GM12878 (cell line): Measurements from ENCODE around the gene TTLL6. TPM values are rescaled to one million over a fixed set of nuclear protein-coding genes. Genes with fewer than 3 reads are reported as not detected.
A peak's percentile ranks its signal among the peaks of the same experiment; 100 is the strongest.

ENCODE experiments used
- ATAC-seq: fragments of 200-7000 bp; cut with Tn5 transposase; 3 replicates; pipeline ENCODE4 v1.9.1; 2020; ENCODE audit warnings: mild to moderate bottlenecking, moderate library complexity
- BruUV-seq: library from RNA; stranded (reverse); fragments of 400-500 nt; replicated peaks from 2 replicates; lab custom pipeline; 2021; lab: Mats Ljungman, UMichigan
- CTCF ChIA-PET: fragments of 300-600 bp; sonication (Branson Sonifier 250); formaldehyde crosslinking; extraction: SDS; loops from one replicate; lab custom pipeline; 2021; ENCODE audit warnings: inconsistent platforms; lab: Yijun Ruan, JAX
- POLR2A ChIA-PET: fragments of 350-600 bp; formaldehyde crosslinking; extraction: SDS; loops from one replicate; lab custom pipeline; 2021; ENCODE audit warnings: inconsistent platforms; lab: Charles Lee
- RAD21 ChIA-PET: fragments of 300-600 bp; sonication (Branson Sonifier 250); formaldehyde crosslinking; loops from one replicate; lab custom pipeline; 2023; ENCODE audit warnings: antibody characterized with exemption; ENCODE audit not compliant: unreplicated experiment; lab: Charles Lee
- SMC1A ChIA-PET: fragments of 300-600 bp; sonication (Branson Sonifier 250); formaldehyde crosslinking; loops from one replicate; lab custom pipeline; 2023; ENCODE audit not compliant: unreplicated experiment, uncharacterized antibody; lab: Charles Lee
- DNase-seq: peaks from one replicate; pipeline ENCODE4 v3.0.0-alpha.2; 2011; ENCODE audit warnings: low read depth, low spot score
- FAIRE-seq: peaks from 3 replicates; lab custom pipeline; 2011; peaks lifted over from hg19 to GRCh38; lab: Jason Lieb, UNC
- H2AFZ ChIP-seq: 2 replicates; pipeline ENCODE4 v1.6.0; 2011; ENCODE audit warnings: low read depth, low read length, control low read depth; ENCODE audit not compliant: control insufficient read depth
- H3K27ac ChIP-seq: 2 replicates; pipeline ENCODE4 v1.5.1; 2011; ENCODE audit warnings: control low read depth; ENCODE audit not compliant: control insufficient read depth, insufficient read depth
- H3K27me3 ChIP-seq, 2 experiments: replicated peaks in 1 of 2; 2 replicates each; pipeline versions ENCODE4 v1.6.0 to v1.6.1; 2011; ENCODE audit warnings: low read length in 1 of 2; ENCODE audit not compliant: control insufficient read depth in 2 of 2, insufficient read depth in 2 of 2
- H3K36me3 ChIP-seq, 2 experiments: 2 replicates each; pipeline ENCODE4 v1.5.1; 2011; ENCODE audit warnings: low read length in 1 of 2; ENCODE audit not compliant: control insufficient read depth in 2 of 2, insufficient read depth in 2 of 2
- H3K4me1 ChIP-seq: 2 replicates; pipeline ENCODE4 v1.6.1; 2011; ENCODE audit warnings: mild to moderate bottlenecking, low read length, moderate library complexity, mixed read lengths; ENCODE audit not compliant: control insufficient read depth, insufficient read depth
- H3K4me2 ChIP-seq: 2 replicates; pipeline ENCODE4 v1.6.0; 2011; ENCODE audit warnings: control low read depth; ENCODE audit not compliant: control insufficient read depth, insufficient read depth
- H3K4me3 ChIP-seq: fragments of 200-600 bp; sonication (generic); 2 replicates; pipeline ENCODE4 v1.5.1; 2016
- H3K79me2 ChIP-seq: 2 replicates; pipeline ENCODE4 v1.6.0; 2011; ENCODE audit warnings: low read length; ENCODE audit not compliant: control insufficient read depth, insufficient read depth
- H3K9ac ChIP-seq: 2 replicates; pipeline ENCODE4 v1.8.0; 2011; ENCODE audit warnings: low read length, control low read depth, mixed read lengths; ENCODE audit not compliant: control insufficient read depth, insufficient read depth
- H3K9me3 ChIP-seq: replicated peaks from 3 replicates; pipeline ENCODE4 v1.5.1; 2011; ENCODE audit warnings: mild to moderate bottlenecking, low read length; ENCODE audit not compliant: control insufficient read depth, insufficient read depth
- H4K20me1 ChIP-seq: 2 replicates; pipeline ENCODE4 v1.6.0; 2011; ENCODE audit not compliant: control insufficient read depth, insufficient read depth
- CREM ChIP-seq: IDR thresholded peaks from 2 replicates; pipeline ENCODE4 v1.6.1; 2014; ENCODE audit warnings: antibody characterized with exemption, low read depth
- EZH2 ChIP-seq: IDR thresholded peaks from 2 replicates; pipeline ENCODE4 v1.6.1; 2012; ENCODE audit warnings: low read depth, mild to moderate bottlenecking, control low read depth, inconsistent platforms, low read length, borderline replicate concordance; ENCODE audit not compliant: control insufficient read depth
- RAD21 ChIP-seq: IDR thresholded peaks from 2 replicates; pipeline ENCODE4 v1.6.1; 2011; ENCODE audit warnings: mild to moderate bottlenecking, low read depth, low read length, moderate library complexity; ENCODE audit not compliant: insufficient read depth
- TCF3 ChIP-seq: IDR thresholded peaks from 2 replicates; pipeline ENCODE4 v1.6.1; 2012; ENCODE audit warnings: low read depth, mild to moderate bottlenecking, low read length, borderline replicate concordance; ENCODE audit not compliant: insufficient read depth
- TCF7 ChIP-seq: IDR thresholded peaks from 2 replicates; pipeline ENCODE4 v1.6.1; 2014; ENCODE audit warnings: antibody characterized with exemption, borderline replicate concordance
- WGBS: methylation state at CpG from one replicate; pipeline ENCODE4 v1.1.6; 2016; ENCODE audit warnings: low lambda C conversion rate; ENCODE audit not compliant: insufficient replicate concordance, insufficient coverage; ENCODE audit errors: missing lambda C conversion rate; 5-methylcytosine and 5-hydroxymethylcytosine counted together
- in situ Hi-C: fragments of 300-500 bp; cut with MboI; formaldehyde crosslinking; loops from 9 replicates; pipeline ENCODE4 v1.14.3; 2018; ENCODE audit warnings: mixed read lengths
- intact Hi-C: fragments of 100-400 bp; cut with micrococcal nuclease; formaldehyde crosslinking; loops from one replicate; pipeline ENCODE4 v1.14.2; 2022; ENCODE audit not compliant: unreplicated experiment
- polyA plus RNA-seq, 11 experiments: library from polyadenylated mRNA; depleted of rRNA in 4 of 11; unstranded in 6 of 11; stranded (reverse) in 5 of 11; fragments of >200 nt; fragmentation: Nextera tagmentation in 4 of 11; fragmentation: Illumina TruSeq in 1 of 11; extraction: Ambion mirVana in 4 of 11; extraction: Trizol in 1 of 11; gene quantifications; 1 replicate in 1 of 11; 2 replicates in 10 of 11; pipeline versions ENCODE4 v1.2.1 to v1.2.3, GENCODE V29; 2011 to 2016; ENCODE audit warnings: inconsistent platforms in 2 of 11, missing spikeins in 2 of 11, low read depth in 1 of 11
- total RNA-seq, 4 experiments: library from RNA; depleted of rRNA in 3 of 4; stranded (reverse); fragments of >200 nt in 3 of 4; fragmentation: Illumina TruSeq in 1 of 4; extraction: Trizol in 1 of 4; gene quantifications; 2 replicates each; pipeline versions ENCODE4 v1.2.1 to v1.2.3, GENCODE V29; 2013 to 2021

The TTLL6 gene
- total and polyA plus RNA-seq, 10 of the 15 experiments (the other 5 are each of a cell fraction or from before 2014, with no cell fraction given) = 0.06 to 0.36 (median 0.13) TPM; not detected in 4

DNA sequence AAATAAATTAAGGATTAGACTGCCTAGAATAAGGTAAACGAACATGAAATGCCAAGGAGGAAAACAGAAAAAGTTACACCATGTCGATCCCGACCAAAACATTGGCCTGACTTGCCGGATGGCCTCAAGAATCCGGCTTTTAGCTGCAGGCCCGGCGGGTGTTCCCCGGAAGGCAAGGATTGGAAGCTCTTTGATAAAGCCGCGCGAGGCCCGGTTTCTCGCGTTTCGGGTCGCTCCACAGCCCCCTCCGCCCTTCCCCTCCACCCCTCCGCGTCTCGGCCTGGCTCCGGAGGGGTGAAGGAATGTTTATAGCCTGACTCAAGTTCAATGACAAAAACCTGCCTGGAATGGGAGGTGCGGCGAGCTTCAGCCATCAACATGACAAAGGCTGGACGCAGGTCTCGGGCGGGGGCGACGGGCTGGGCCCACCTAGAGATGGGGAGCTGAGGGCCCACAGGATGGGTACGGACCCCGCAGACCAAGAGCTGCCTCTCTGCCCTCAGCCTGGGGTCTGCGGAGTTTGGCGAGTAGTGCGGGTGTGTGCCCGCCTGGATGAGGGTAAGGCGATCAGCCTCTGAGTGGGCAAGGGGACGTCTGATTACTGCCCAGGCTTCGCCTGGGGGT, 97.3 kb downstream of the TTLL6 start:
- Histone ChIP-seq H2AFZ (no peak overlapping the region), H3K9me3 (no peaks in the 10 kb centered on the region; the same call in 2 of the 3 replicates), H3K9ac (no peak overlapping the region), H3K79me2 (no peaks in the 10 kb centered on the region), H3K4me3 (no peak overlapping the region), H3K4me1 (no peaks in the 10 kb centered on the region; the same call in 1 of the 2 replicates), H4K20me1 (no peaks in the 10 kb centered on the region), H3K36me3 (no peaks in the 10 kb centered on the region), H3K27ac (no peak overlapping the region), H3K27me3 (peaks cover 24 to 51% of the 10 kb centered on the region in 2 experiments), H3K4me2 (no peak overlapping the region)
- FAIRE-seq (no peak), ATAC-seq (no peak), DNase-seq (no peak)
- CTCF ChIA-PET = interaction anchor here (7.5 kb wide), 1 partner anchor 39 kb away, joined by 56 read pairs; no protein-coding TSS in a partner anchor
- in situ Hi-C loops (no loop called here), intact Hi-C loops (loop anchor here (5.0 kb wide), 1 partner anchor 73 kb away; no protein-coding TSS in a partner anchor)
- no peak for TF ChIP-seq TCF3
- no peak for TF ChIP-seq CREM
- TF ChIP-seq RAD21 = no peak
- TF ChIP-seq EZH2 = 0 out of 2 replicates have a peak, but pooled peaks have one; percentile 16
- TF ChIP-seq TCF7 = no peak
- POLR2A ChIA-PET = no interaction called here
- 40% methylated on average over 37 of the region's 37 CpGs for WGBS
- SMC1A ChIA-PET = interaction anchor here (1.4 kb wide), 1 partner anchor 71 kb away, joined by 3 read pairs; no protein-coding TSS in a partner anchor
- RAD21 ChIA-PET = no interaction called here
- no TSS peak for BruUV-seq
